NCI-H748 treated with DMSO at 0.1 percent for 48 hours (cell line): ENCODE results near the gene ING3.
"Not testable (repeated sequence)": the region's sequence is repeated elsewhere in the genome, so short reads cannot be mapped to it uniquely, and the experiment has no call there.

Experiments used
- DNase-seq: peaks from one replicate; lab custom pipeline; 2025; lab: John Stamatoyannopoulos, UW

Gene ING3

GRCh38 chr7:121003986-121004685, 53.6 kb downstream of the ING3 start:
- DNase-seq = no peak

- not testable (repeated sequence) for DNase-seq
These were observed 54.5 kb downstream of the ING3 start for GRCh38 chr7:121005058-121005457.

- no peak for DNase-seq
These were observed 55.5 kb downstream of the ING3 start for GRCh38 chr7:121005996-121006584.

- DNase-seq = no peak
These were observed 56.2 kb downstream of the ING3 start for GRCh38 chr7:121006711-121007315.

- DNase-seq = no peak
These were observed 58.2 kb downstream of the ING3 start for GRCh38 chr7:121008816-121009215.

GRCh38 chr7:121011401-121011800, 60.8 kb downstream of the ING3 start:
- no peak for DNase-seq

- DNase-seq = no peak
These were observed 61.7 kb downstream of the ING3 start for GRCh38 chr7:121012170-121012874.

GRCh38 chr7:121012919-121013318, 62.3 kb downstream of the ING3 start:
- DNase-seq = no peak

- DNase-seq = no peak
These were observed 65.0 kb downstream of the ING3 start for GRCh38 chr7:121015560-121015959.

- no peak for DNase-seq
These were observed 66.4 kb downstream of the ING3 start for GRCh38 chr7:121016966-121017365.

- no peak for DNase-seq
These were observed 67.0 kb downstream of the ING3 start for GRCh38 chr7:121017586-121017985.

GRCh38 chr7:121019018-121019417, 68.4 kb downstream of the ING3 start:
- no peak for DNase-seq

- DNase-seq = no peak
These were observed 69.8 kb downstream of the ING3 start for GRCh38 chr7:121020249-121020988.

- DNase-seq = no peak
These were observed 70.7 kb downstream of the ING3 start for GRCh38 chr7:121020989-121021969.

GRCh38 chr7:121023194-121023593, 72.6 kb downstream of the ING3 start:
- no peak for DNase-seq

- no peak for DNase-seq
These were observed 73.3 kb downstream of the ING3 start for GRCh38 chr7:121023683-121024511.

- DNase-seq = no peak
These were observed 74.0 kb downstream of the ING3 start for GRCh38 chr7:121024611-121025010.

GRCh38 chr7:121026159-121026558, 75.6 kb downstream of the ING3 start:
- no peak for DNase-seq

GRCh38 chr7:121026577-121027111, 76.1 kb downstream of the ING3 start:
- no peak for DNase-seq
